GM12878 (cell line): ENCODE measurements around the gene RAB37. TPM values are rescaled to one million over a fixed set of nuclear protein-coding genes. Genes with fewer than 3 reads are reported as not detected.

Source experiments
- ATAC-seq: fragments of 200-7000 bp; cut with Tn5 transposase; 3 replicates; pipeline ENCODE4 v1.9.1; 2020; ENCODE audit warnings: mild to moderate bottlenecking, moderate library complexity
- BruUV-seq: library from RNA; stranded (reverse); fragments of 400-500 nt; replicated peaks from 2 replicates; lab custom pipeline; 2021; lab: Mats Ljungman, UMichigan
- CTCF ChIA-PET: fragments of 300-600 bp; sonication (Branson Sonifier 250); formaldehyde crosslinking; extraction: SDS; loops from one replicate; lab custom pipeline; 2021; ENCODE audit warnings: inconsistent platforms; lab: Yijun Ruan, JAX
- POLR2A ChIA-PET: fragments of 350-600 bp; formaldehyde crosslinking; extraction: SDS; loops from one replicate; lab custom pipeline; 2021; ENCODE audit warnings: inconsistent platforms; lab: Charles Lee
- RAD21 ChIA-PET: fragments of 300-600 bp; sonication (Branson Sonifier 250); formaldehyde crosslinking; loops from one replicate; lab custom pipeline; 2023; ENCODE audit warnings: antibody characterized with exemption; ENCODE audit not compliant: unreplicated experiment; lab: Charles Lee
- SMC1A ChIA-PET: fragments of 300-600 bp; sonication (Branson Sonifier 250); formaldehyde crosslinking; loops from one replicate; lab custom pipeline; 2023; ENCODE audit not compliant: unreplicated experiment, uncharacterized antibody; lab: Charles Lee
- DNase-seq: peaks from one replicate; pipeline ENCODE4 v3.0.0-alpha.2; 2011; ENCODE audit warnings: low read depth, low spot score
- FAIRE-seq: peaks from 3 replicates; lab custom pipeline; 2011; peaks lifted over from hg19 to GRCh38; lab: Jason Lieb, UNC
- H2AFZ ChIP-seq: 2 replicates; pipeline ENCODE4 v1.6.0; 2011; ENCODE audit warnings: low read depth, low read length, control low read depth; ENCODE audit not compliant: control insufficient read depth
- H3K27ac ChIP-seq: 2 replicates; pipeline ENCODE4 v1.5.1; 2011; ENCODE audit warnings: control low read depth; ENCODE audit not compliant: control insufficient read depth, insufficient read depth
- H3K27me3 ChIP-seq, 2 experiments: replicated peaks in 1 of 2; 2 replicates each; pipeline versions ENCODE4 v1.6.0 to v1.6.1; 2011; ENCODE audit warnings: low read length in 1 of 2; ENCODE audit not compliant: control insufficient read depth in 2 of 2, insufficient read depth in 2 of 2
- H3K36me3 ChIP-seq, 2 experiments: 2 replicates each; pipeline ENCODE4 v1.5.1; 2011; ENCODE audit warnings: low read length in 1 of 2; ENCODE audit not compliant: control insufficient read depth in 2 of 2, insufficient read depth in 2 of 2
- H3K4me1 ChIP-seq: 2 replicates; pipeline ENCODE4 v1.6.1; 2011; ENCODE audit warnings: mild to moderate bottlenecking, low read length, moderate library complexity, mixed read lengths; ENCODE audit not compliant: control insufficient read depth, insufficient read depth
- H3K4me2 ChIP-seq: 2 replicates; pipeline ENCODE4 v1.6.0; 2011; ENCODE audit warnings: control low read depth; ENCODE audit not compliant: control insufficient read depth, insufficient read depth
- H3K4me3 ChIP-seq: fragments of 200-600 bp; sonication (generic); 2 replicates; pipeline ENCODE4 v1.5.1; 2016
- H3K79me2 ChIP-seq: 2 replicates; pipeline ENCODE4 v1.6.0; 2011; ENCODE audit warnings: low read length; ENCODE audit not compliant: control insufficient read depth, insufficient read depth
- H3K9ac ChIP-seq: 2 replicates; pipeline ENCODE4 v1.8.0; 2011; ENCODE audit warnings: low read length, control low read depth, mixed read lengths; ENCODE audit not compliant: control insufficient read depth, insufficient read depth
- H3K9me3 ChIP-seq: replicated peaks from 3 replicates; pipeline ENCODE4 v1.5.1; 2011; ENCODE audit warnings: mild to moderate bottlenecking, low read length; ENCODE audit not compliant: control insufficient read depth, insufficient read depth
- H4K20me1 ChIP-seq: 2 replicates; pipeline ENCODE4 v1.6.0; 2011; ENCODE audit not compliant: control insufficient read depth, insufficient read depth
- CBX3 ChIP-seq: fragments of 200-600 bp; sonication (generic); IDR thresholded peaks from 2 replicates; pipeline ENCODE4 v1.6.1; 2016; ENCODE audit warnings: low read depth, borderline replicate concordance
- FOXM1 ChIP-seq: IDR thresholded peaks from 2 replicates; pipeline ENCODE4 v1.6.1; 2012; ENCODE audit warnings: low read depth, mild to moderate bottlenecking, inconsistent platforms, low read length, moderate library complexity
- JUNB ChIP-seq: IDR thresholded peaks from 2 replicates; pipeline ENCODE4 v1.6.1; 2016; ENCODE audit warnings: antibody characterized with exemption, mild to moderate bottlenecking
- MYB ChIP-seq: fragments of 150-350 bp; IDR thresholded peaks from 2 replicates; pipeline ENCODE4 v1.6.1; 2014; ENCODE audit warnings: mild to moderate bottlenecking, low read depth, low read length, borderline replicate concordance
- NRF1 ChIP-seq: conservative IDR thresholded peaks from 2 replicates; pipeline ENCODE4 v1.6.1; 2011; ENCODE audit warnings: mild to moderate bottlenecking, low read depth, low read length, improper control_type of control experiment
- POU2F2 ChIP-seq: IDR thresholded peaks from 3 replicates; pipeline ENCODE4 v1.6.1; 2011; ENCODE audit warnings: low read depth, mild to moderate bottlenecking, low read length, borderline replicate concordance
- SMAD1 ChIP-seq: fragments of 450-650 bp; IDR thresholded peaks from 2 replicates; pipeline ENCODE4 v1.6.1; 2018; ENCODE audit warnings: mild to moderate bottlenecking, low read depth; ENCODE audit not compliant: partially characterized antibody
- SPI1 ChIP-seq: IDR thresholded peaks from 2 replicates; pipeline ENCODE4 v1.6.1; 2011; ENCODE audit warnings: low read depth, mild to moderate bottlenecking, low read length, moderate library complexity, borderline replicate concordance; ENCODE audit not compliant: insufficient read depth
- SRF ChIP-seq, 2 experiments: IDR thresholded peaks; 2 replicates each; pipeline ENCODE4 v1.6.1; 2011; ENCODE audit warnings: low read depth in 2 of 2, low read length in 2 of 2, mild to moderate bottlenecking in 1 of 2, moderate library complexity in 1 of 2
- TARDBP ChIP-seq: IDR thresholded peaks from 2 replicates; pipeline ENCODE4 v1.6.1; 2016; ENCODE audit warnings: borderline replicate concordance
- ZNF217 ChIP-seq: fragments of 450-650 bp; IDR thresholded peaks from 2 replicates; pipeline ENCODE4 v1.6.1; 2017; ENCODE audit warnings: antibody characterized with exemption, mild to moderate bottlenecking
- ZNF24 ChIP-seq: fragments of 450-650 bp; IDR thresholded peaks from 2 replicates; pipeline ENCODE4 v1.6.1; 2017; ENCODE audit warnings: antibody characterized with exemption, mild to moderate bottlenecking
- WGBS: methylation state at CpG from one replicate; pipeline ENCODE4 v1.1.6; 2016; ENCODE audit warnings: low lambda C conversion rate; ENCODE audit not compliant: insufficient replicate concordance, insufficient coverage; ENCODE audit errors: missing lambda C conversion rate; 5-methylcytosine and 5-hydroxymethylcytosine counted together
- in situ Hi-C: fragments of 300-500 bp; cut with MboI; formaldehyde crosslinking; loops from 9 replicates; pipeline ENCODE4 v1.14.3; 2018; ENCODE audit warnings: mixed read lengths
- intact Hi-C: fragments of 100-400 bp; cut with micrococcal nuclease; formaldehyde crosslinking; loops from one replicate; pipeline ENCODE4 v1.14.2; 2022; ENCODE audit not compliant: unreplicated experiment
- polyA plus RNA-seq, 11 experiments: library from polyadenylated mRNA; depleted of rRNA in 4 of 11; unstranded in 6 of 11; stranded (reverse) in 5 of 11; fragments of >200 nt; fragmentation: Nextera tagmentation in 4 of 11; fragmentation: Illumina TruSeq in 1 of 11; extraction: Ambion mirVana in 4 of 11; extraction: Trizol in 1 of 11; gene quantifications; 1 replicate in 1 of 11; 2 replicates in 10 of 11; pipeline versions ENCODE4 v1.2.1 to v1.2.3, GENCODE V29; 2011 to 2016; ENCODE audit warnings: inconsistent platforms in 2 of 11, missing spikeins in 2 of 11, low read depth in 1 of 11
- total RNA-seq, 4 experiments: library from RNA; depleted of rRNA in 3 of 4; stranded (reverse); fragments of >200 nt in 3 of 4; fragmentation: Illumina TruSeq in 1 of 4; extraction: Trizol in 1 of 4; gene quantifications; 2 replicates each; pipeline versions ENCODE4 v1.2.1 to v1.2.3, GENCODE V29; 2013 to 2021
- TF ChIP-seq, protein P1 (sequence below): fragments of 450-650 bp; IDR thresholded peaks from 2 replicates; pipeline ENCODE4 v1.6.1; 2018; ENCODE audit warnings: borderline replicate concordance, mild to moderate bottlenecking; ENCODE audit not compliant: partially characterized antibody
- TF ChIP-seq, protein P2 (sequence below): fragments of 150-350 bp; IDR thresholded peaks from 2 replicates; pipeline ENCODE4 v1.6.1; 2014; ENCODE audit warnings: mild to moderate bottlenecking, low read depth, low read length

RAB37 gene
- total and polyA plus RNA-seq, 10 of the 15 experiments (the other 5 are each of a cell fraction or from before 2014, with no cell fraction given) = 0.48 to 5.6 (median 1.7) TPM

DNA sequence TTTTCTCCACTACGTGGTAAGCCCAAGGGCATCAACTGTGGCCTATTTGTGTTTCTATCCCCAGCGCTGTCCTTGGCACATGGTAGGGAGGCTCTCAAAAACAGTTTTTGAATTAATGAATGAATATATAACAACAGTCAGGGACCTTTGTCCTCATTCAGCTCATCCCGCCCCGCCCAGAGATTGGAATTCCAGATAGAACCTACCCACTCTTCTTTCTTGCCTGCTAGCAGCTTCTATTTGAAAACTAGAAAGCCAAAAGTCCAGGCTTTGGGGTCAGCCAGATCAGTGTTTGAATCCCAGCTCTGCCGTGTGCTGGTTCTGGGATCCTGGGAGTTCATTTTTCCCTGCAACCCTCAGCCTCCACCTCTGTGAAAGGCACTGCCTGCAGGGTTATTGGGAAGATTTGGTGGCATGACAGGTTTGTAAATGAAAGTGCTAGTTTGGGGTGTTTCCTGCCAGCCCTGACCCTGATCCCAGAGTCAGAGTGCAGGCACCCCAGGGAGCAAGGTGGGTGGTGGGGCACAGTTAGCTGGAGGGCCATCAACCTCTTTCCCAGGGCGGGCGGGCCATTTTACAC lies 15.9 kb downstream of the RAB37 start:
- ChIA-PET POLR2A (interaction anchor here (0.7 to 3.9 kb wide), 2 partner anchors 16 to 106 kb away, joined by 3 to 17 read pairs; partner anchors contain the start of gene RAB37), CTCF (interaction anchor here (0.9 to 4.0 kb wide), 5 partner anchors 7 to 29 kb away, joined by 4 to 26 read pairs (median 5); no protein-coding TSS in a partner anchor), SMC1A (interaction anchor here (0.7 to 1.4 kb wide), 2 partner anchors 15 to 18 kb away, joined by 3 to 6 read pairs; no protein-coding TSS in a partner anchor), RAD21 (interaction anchor here (1.0 to 1.7 kb wide), 2 partner anchors 39 to 95 kb away, joined by 3 to 5 read pairs; no protein-coding TSS in a partner anchor)
- Histone ChIP-seq H3K27me3 (no peaks in the 10 kb centered on the region), H3K79me2 (peaks cover 33% of the 10 kb centered on the region), H3K9me3 (no peaks in the 10 kb centered on the region), H3K4me2 (peak overlapping the region; percentile 30; the same call in 1 of the 2 replicates), H3K9ac (no peak overlapping the region), H3K4me3 (no peak overlapping the region), H4K20me1 (no peaks in the 10 kb centered on the region), H2AFZ (no peak overlapping the region), H3K36me3 (no peaks in the 10 kb centered on the region; a peak in 1 of 4 replicates), H3K4me1 (peaks cover 3% of the 10 kb centered on the region), H3K27ac (no peak overlapping the region)
- DNase-seq (no peak), FAIRE-seq (no peak), ATAC-seq (no peak)
- WGBS = 99% methylated on average over 7 of the region's 7 CpGs
- intact Hi-C loops = no loop called here
- no TSS peak for BruUV-seq
- TF ChIP-seq NRF1 (no peak), MYB (no peak), JUNB (no peak), TARDBP (no peak), FOXM1 (no peak), POU2F2 (no peak), ZNF217 (no peak), SRF (IDR thresholded peaks at IDR 0.05; ENCODE audit: low read depth in 2 of 2, low read length in 2 of 2) (no peak), SMAD1 (no peak), SPI1 (no peak), CBX3 (no peak), ZNF24 (no peak)
- TF ChIP-seq, protein P1, sequence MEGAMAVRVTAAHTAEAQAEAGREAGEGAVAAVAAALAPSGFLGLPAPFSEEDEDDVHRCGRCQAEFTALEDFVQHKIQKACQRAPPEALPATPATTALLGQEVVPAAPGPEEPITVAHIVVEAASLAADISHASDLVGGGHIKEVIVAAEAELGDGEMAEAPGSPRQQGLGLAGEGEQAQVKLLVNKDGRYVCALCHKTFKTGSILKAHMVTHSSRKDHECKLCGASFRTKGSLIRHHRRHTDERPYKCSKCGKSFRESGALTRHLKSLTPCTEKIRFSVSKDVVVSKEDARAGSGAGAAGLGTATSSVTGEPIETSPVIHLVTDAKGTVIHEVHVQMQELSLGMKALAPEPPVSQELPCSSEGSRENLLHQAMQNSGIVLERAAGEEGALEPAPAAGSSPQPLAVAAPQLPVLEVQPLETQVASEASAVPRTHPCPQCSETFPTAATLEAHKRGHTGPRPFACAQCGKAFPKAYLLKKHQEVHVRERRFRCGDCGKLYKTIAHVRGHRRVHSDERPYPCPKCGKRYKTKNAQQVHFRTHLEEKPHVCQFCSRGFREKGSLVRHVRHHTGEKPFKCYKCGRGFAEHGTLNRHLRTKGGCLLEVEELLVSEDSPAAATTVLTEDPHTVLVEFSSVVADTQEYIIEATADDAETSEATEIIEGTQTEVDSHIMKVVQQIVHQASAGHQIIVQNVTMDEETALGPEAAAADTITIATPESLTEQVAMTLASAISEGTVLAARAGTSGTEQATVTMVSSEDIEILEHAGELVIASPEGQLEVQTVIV = no peak
- TF ChIP-seq, protein P2, sequence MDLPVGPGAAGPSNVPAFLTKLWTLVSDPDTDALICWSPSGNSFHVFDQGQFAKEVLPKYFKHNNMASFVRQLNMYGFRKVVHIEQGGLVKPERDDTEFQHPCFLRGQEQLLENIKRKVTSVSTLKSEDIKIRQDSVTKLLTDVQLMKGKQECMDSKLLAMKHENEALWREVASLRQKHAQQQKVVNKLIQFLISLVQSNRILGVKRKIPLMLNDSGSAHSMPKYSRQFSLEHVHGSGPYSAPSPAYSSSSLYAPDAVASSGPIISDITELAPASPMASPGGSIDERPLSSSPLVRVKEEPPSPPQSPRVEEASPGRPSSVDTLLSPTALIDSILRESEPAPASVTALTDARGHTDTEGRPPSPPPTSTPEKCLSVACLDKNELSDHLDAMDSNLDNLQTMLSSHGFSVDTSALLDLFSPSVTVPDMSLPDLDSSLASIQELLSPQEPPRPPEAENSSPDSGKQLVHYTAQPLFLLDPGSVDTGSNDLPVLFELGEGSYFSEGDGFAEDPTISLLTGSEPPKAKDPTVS = no peak
- in situ Hi-C loops = no loop called here
